ENCODE data around the gene CA11. TPM values are rescaled to one million over a fixed set of nuclear protein-coding genes. Genes with fewer than 3 reads are reported as not detected.
"Not testable (repeated sequence)": the region's sequence is repeated elsewhere in the genome, so short reads cannot be mapped to it uniquely, and the experiment has no call there.

The CA11 gene
- total RNA-seq, result 10 to 100 TPM; 18.4 to 62.1 (median 32.0) TPM

DNA sequence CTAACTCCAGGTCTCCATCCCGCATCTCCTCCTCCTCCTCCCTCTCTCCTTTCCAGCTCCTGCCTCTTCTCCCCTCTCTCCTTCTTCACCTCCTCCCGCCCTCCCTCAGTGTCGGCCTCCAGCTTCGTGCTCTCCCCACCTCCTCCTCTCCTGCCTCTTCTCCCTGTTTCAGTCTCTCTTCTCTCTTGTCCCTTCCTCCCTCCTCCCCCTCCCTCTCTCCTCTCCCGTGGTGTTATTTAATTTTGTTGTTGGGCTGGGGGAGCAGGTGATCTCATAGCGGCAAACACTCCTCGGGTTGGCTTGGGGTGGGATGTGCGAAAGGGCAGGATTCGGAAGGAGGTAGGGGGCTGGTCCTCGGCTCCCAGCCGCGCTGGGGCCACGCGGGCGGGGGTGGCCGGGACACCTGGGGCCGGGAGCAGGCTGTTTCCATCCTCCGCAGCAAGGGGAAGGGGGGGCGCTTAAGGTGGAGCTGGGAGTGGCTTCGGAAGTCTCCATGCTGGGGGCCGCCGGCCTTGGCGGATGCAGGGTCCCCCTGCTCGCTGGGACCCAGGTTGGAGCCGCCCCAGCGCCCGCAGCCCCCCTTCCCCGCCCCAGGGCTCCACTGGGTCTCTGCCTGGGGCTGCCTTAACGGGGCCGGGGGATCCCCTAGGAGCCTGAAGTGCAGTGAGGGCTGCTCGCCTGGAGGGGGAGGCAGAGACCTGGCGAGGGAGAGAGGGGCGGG, at the start of gene CA11:
TSS of gene CA11 (minus strand) at position 187 of the 721 bp plus-strand sequence. CDS start 555 bp downstream, outside the sequence.
- peak within 1 kb of the TSS; percentile 81 to 85 for H3K27ac ChIP-seq
- H3K4me3 ChIP-seq, result peak within 1 kb of the TSS; percentile 42 to 54 (median 50)
- WGBS, 10 experiments, result 0 to 17% (median 0%) methylated on average over 1 to 2 of the region's 33 CpGs; no CpG with 5 or more reads in 5 of the 10 experiments
- in situ Hi-C loops (cut with MboI; ENCODE audit: low pct_unique_long_range_greater_than_20kb in 2 of 9, low sequenced_read_pairs in 9 of 9, unreplicated experiment in 9 of 9), result loop anchor here in 1 of 9 experiments (25.0 kb wide), 1 partner anchor 316 kb away; the partner anchor contains the start of genes BAX and FTL
- peaks cover 4 to 5% of the 10 kb centered on the region in 2 donors for H3K4me1 ChIP-seq (replicated peaks in 1 of 2)
- peak; percentile 80 to 85 (median 85) for ATAC-seq (replicated peaks in 6 of 8)

DNA sequence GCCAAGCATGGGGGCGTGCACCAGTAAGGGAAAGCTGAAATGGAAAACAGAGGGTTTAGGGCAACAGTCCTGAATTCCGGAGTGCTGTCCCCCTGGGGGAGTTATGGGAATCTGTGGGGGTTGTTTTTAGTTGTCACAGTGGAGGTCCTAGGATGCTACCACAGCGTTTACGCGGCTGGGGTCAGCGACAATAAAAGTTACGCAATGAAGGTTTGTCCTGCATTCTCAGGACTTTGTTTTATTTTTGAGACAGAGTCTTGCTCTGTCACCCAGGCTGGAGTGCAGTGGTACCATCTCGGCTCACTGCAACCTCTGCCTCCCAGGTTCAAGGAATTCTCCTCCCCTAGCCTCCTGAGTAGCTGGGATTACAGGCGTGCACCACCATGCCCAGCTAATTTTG, 47.6 kb upstream of the CA11 start:
- H3K4me1 ChIP-seq (replicated peaks in 1 of 2); in situ Hi-C loops (cut with MboI; ENCODE audit: low pct_unique_long_range_greater_than_20kb in 2 of 9, low sequenced_read_pairs in 9 of 9, unreplicated experiment in 9 of 9); H3K27ac ChIP-seq; ATAC-seq (replicated peaks in 6 of 8); H3K4me3 ChIP-seq: not testable (repeated sequence)
- WGBS, 10 experiments, result 60 to 100% (median 86%) methylated on average over 1 to 8 of the region's 9 CpGs; no CpG with 5 or more reads in 1 of the 10 experiments

DNA sequence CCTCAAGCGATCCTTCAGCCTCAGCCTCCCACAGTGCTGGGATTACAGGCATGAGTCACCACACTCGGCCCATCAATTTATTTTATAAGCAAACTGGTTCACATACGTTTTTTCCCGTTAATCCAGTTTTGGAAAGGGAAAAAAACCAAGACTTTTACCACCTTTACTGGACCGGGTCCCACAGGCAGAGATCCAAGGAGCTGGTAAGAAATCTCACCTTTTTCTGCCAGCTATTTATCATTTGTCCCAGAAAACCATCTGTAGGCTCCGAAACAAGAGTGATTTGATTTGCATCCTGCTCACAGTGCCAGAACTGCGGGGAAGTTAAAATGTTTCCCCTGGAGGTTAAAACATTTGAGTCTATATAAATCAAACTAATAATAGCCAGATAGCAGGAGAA, 43.5 kb upstream of the CA11 start:
- no peak overlapping the region for H3K4me3 ChIP-seq
- ATAC-seq (replicated peaks in 6 of 8), result no peak
- in situ Hi-C loops (cut with MboI; ENCODE audit: low pct_unique_long_range_greater_than_20kb in 2 of 9, low sequenced_read_pairs in 9 of 9, unreplicated experiment in 9 of 9), result no loop called here
- H3K27ac ChIP-seq, result no peak overlapping the region
- 52 to 92% (median 75%) methylated on average over 2 to 7 of the region's 7 CpGs for WGBS, 10 experiments
- H3K4me1 ChIP-seq (replicated peaks in 1 of 2), result peaks cover 0 to 2% of the 10 kb centered on the region in 2 donors

DNA sequence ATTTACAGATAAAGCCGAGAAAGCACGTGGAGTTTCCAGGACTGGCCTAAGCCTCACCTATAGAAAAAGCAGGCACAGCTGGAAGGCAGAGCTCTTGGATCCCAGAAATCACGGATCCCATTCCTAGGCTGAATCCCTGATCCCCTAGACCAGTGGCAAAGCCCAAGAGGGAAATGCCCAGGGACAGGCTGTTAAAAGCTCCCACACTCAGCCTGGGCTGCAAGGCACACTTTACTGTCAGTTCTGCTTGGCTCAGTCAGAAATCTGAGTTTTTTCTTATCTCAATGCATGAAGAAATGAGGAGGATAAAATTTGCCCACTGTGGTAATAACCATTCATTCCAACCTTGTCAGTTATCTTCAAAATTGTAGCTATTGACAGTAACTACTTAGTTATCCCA, 41.8 kb upstream of the CA11 start:
- WGBS, 10 experiments, result 80 to 100% (median 88%) methylated on average over 1 to 3 of the region's 3 CpGs; no CpG with 5 or more reads in 6 of the 10 experiments
- in situ Hi-C loops (cut with MboI; ENCODE audit: low pct_unique_long_range_greater_than_20kb in 2 of 9, low sequenced_read_pairs in 9 of 9, unreplicated experiment in 9 of 9), result no loop called here
- no peak for ATAC-seq (replicated peaks in 6 of 8)
- Histone ChIP-seq H3K4me3 (no peak overlapping the region), H3K4me1 (replicated peaks in 1 of 2) (peaks cover 0 to 5% of the 10 kb centered on the region in 2 donors), H3K27ac (no peak overlapping the region)

DNA sequence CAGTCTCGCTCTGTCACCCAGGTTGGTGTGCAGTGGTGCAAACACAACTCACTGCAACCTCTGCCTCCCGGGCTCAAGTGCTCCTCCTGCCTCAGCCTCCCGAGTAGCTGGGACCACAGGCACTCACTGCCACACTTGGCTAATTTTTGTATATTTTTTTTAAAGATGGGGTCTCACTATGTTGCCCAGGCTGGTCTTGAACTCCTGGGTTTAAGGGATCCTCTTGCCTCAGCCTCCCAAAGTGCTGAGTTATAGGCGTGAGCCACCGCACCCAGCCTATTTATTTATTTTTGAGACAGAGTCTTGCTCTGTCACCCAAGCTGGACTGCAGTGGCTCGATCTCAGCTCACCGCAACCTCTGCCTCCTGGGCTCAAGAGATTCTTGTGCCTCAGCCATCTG, 40.6 kb upstream of the CA11 start:
- in situ Hi-C loops (cut with MboI; ENCODE audit: low pct_unique_long_range_greater_than_20kb in 2 of 9, low sequenced_read_pairs in 9 of 9, unreplicated experiment in 9 of 9); H3K27ac ChIP-seq; H3K4me1 ChIP-seq (replicated peaks in 1 of 2); ATAC-seq (replicated peaks in 6 of 8); H3K4me3 ChIP-seq: not testable (repeated sequence)
- WGBS, 10 experiments, result 44 to 90% (median 80%) methylated on average over 1 to 7 of the region's 7 CpGs; no CpG with 5 or more reads in 4 of the 10 experiments

DNA sequence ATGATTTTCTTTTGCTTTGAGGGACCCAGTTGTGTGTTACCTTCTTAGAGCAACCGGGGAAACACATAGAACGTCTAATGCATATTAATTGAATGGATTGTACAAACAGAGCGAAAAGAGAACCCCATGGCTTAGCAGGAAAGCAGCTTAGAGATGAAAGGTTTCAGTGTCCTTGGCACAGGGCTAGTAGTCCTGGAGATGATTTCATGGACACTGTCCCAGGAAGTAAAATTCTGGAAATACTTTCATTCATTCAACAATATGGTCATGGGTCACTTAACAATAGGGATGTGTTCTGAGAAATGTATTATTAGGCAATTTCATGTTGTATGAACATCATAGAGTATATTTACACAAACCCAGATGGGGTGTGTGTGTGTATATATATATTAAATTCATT, 40.1 kb upstream of the CA11 start:
- 45 to 100% (median 81%) methylated on average over 2 to 3 of the region's 3 CpGs; no CpG with 5 or more reads in 1 of the 10 experiments for WGBS, 10 experiments
- in situ Hi-C loops (cut with MboI; ENCODE audit: low pct_unique_long_range_greater_than_20kb in 2 of 9, low sequenced_read_pairs in 9 of 9, unreplicated experiment in 9 of 9), result no loop called here
- ATAC-seq (replicated peaks in 6 of 8), result peak in 2 of 8 experiments; percentile 30 to 65
- H3K27ac ChIP-seq, result no peak overlapping the region
- H3K4me3 ChIP-seq, result no peak overlapping the region
- H3K4me1 ChIP-seq (replicated peaks in 1 of 2), result peaks cover 0 to 5% of the 10 kb centered on the region in 2 donors

DNA sequence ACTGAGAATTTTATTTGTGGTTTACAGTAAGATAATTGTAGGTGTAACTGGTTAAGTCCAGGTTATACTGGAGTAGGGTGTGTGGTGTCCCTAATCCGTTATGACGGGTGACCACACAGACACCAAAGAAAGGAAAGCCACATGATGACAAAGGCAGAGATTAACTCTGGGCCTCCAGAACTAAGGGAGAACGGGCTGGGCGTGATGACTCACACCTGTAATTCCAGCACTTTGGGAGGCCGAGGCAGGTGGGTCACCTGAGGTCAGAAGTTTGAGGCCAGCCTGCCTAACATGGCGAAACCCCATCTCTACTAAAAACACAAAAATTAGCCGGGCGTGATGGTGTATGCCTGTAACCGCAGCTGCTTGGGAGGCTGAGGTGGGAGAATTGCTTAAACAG, 39.6 kb upstream of the CA11 start:
- in situ Hi-C loops (cut with MboI; ENCODE audit: low pct_unique_long_range_greater_than_20kb in 2 of 9, low sequenced_read_pairs in 9 of 9, unreplicated experiment in 9 of 9), result no loop called here
- peak in 1 of 8 experiments; percentile 4 for ATAC-seq (replicated peaks in 6 of 8)
- Histone ChIP-seq H3K4me3 (no peak overlapping the region), H3K27ac (no peak overlapping the region), H3K4me1 (replicated peaks in 1 of 2) (peaks cover 0 to 5% of the 10 kb centered on the region in 2 donors)
- WGBS, 10 experiments, result 69 to 100% (median 90%) methylated on average over 2 to 9 of the region's 9 CpGs; no CpG with 5 or more reads in 2 of the 10 experiments

DNA sequence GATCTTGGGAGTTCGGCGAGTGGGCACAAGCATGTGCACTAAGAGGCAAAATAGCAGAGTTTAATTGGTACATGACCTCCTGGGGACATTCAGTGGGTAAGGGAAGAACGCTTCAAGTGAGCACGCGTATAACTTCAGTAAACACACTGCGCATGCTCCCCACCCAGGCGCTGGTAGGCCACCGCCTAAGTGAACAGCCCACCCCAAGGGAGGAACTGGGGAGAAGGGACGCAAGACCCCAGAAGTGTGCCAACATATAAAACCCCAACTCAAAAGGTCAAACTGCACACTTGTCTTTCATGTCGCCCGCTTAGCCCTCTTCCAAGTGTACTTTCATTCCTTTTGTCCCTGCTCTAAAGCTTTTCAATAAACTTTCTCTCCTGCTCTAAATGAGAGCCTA, 37.4 kb upstream of the CA11 start:
- H3K4me1 ChIP-seq (replicated peaks in 1 of 2), result peaks cover 0 to 5% of the 10 kb centered on the region in 2 donors
- H3K27ac ChIP-seq, result no peak overlapping the region
- peak in 3 of 8 experiments; percentile 25 to 59 (median 29) for ATAC-seq (replicated peaks in 6 of 8)
- 20 to 94% (median 86%) methylated on average over 1 to 11 of the region's 11 CpGs; no CpG with 5 or more reads in 2 of the 10 experiments for WGBS, 10 experiments
- in situ Hi-C loops (cut with MboI; ENCODE audit: low pct_unique_long_range_greater_than_20kb in 2 of 9, low sequenced_read_pairs in 9 of 9, unreplicated experiment in 9 of 9), result no loop called here
- H3K4me3 ChIP-seq, result no peak overlapping the region

DNA sequence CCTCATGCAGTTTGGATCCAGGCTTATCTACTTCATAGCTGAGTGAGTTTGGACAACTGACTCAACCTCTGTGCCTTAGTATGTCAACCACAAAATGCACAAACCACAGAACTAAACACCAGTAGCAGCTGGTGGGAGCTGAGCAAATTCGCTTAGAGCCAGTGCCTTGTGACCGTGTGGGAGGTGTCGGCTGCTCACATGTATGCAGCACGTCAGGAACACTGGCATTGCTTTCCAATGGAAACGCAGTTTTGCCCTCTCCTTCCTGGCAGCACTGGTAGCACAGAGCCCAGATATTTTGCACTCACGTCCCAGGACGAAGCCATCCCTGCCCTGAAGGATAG, 35.1 kb upstream of the CA11 start:
- 7 to 82% (median 59%) methylated on average over 3 to 6 of the region's 7 CpGs; no CpG with 5 or more reads in 7 of the 10 experiments for WGBS, 10 experiments
- in situ Hi-C loops (cut with MboI; ENCODE audit: low pct_unique_long_range_greater_than_20kb in 2 of 9, low sequenced_read_pairs in 9 of 9, unreplicated experiment in 9 of 9), result no loop called here
- Histone ChIP-seq H3K4me1 (replicated peaks in 1 of 2) (peaks cover 0 to 5% of the 10 kb centered on the region in 2 donors), H3K27ac (no peak overlapping the region), H3K4me3 (no peak overlapping the region)
- peak in 3 of 8 experiments; percentile 49 to 75 (median 65) for ATAC-seq (replicated peaks in 6 of 8)

DNA sequence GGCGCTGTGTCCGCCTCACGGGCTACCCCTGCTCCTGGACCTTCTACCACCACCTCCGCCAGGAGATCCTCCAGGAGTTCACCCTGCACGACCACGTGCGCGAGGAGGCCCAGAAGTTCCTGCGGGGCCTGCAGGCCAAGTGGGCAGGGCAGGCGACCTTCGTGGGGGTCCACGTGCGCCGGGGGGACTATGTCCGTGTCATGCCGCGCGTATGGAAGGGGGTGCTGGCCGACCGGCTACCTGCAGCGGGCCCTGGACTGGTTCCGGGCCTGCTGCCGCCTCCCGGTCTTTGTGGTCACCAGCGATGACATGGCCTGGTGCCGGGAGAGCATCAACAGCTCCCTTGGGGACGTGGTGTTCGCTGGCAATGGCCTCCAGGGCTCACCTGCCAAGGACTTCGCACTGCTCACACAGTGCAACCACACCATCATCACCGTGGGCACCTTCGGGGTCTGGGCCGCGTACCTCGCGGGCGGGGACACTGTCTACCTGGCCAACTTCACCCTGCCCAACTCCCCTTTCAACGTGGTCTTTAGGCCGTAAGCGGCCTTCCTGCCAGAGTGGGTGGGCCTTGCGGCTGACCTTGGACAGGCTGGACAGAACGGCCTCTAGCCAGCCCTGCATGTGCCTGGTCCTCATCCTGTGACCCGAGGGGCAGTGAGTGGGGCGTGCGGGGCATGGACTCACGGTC, 34.6 kb upstream of the CA11 start:
- 62 to 98% (median 80%) methylated on average over 1 to 9 of the region's 45 CpGs; no CpG with 5 or more reads in 7 of the 10 experiments for WGBS, 10 experiments
- Histone ChIP-seq H3K4me1 (replicated peaks in 1 of 2) (peaks cover 2 to 8% of the 10 kb centered on the region in 2 donors), H3K27ac (no peak overlapping the region), H3K4me3 (no peak overlapping the region)
- in situ Hi-C loops (cut with MboI; ENCODE audit: low pct_unique_long_range_greater_than_20kb in 2 of 9, low sequenced_read_pairs in 9 of 9, unreplicated experiment in 9 of 9), result no loop called here
- peak in 1 of 8 experiments; percentile 9 for ATAC-seq (replicated peaks in 6 of 8)

DNA sequence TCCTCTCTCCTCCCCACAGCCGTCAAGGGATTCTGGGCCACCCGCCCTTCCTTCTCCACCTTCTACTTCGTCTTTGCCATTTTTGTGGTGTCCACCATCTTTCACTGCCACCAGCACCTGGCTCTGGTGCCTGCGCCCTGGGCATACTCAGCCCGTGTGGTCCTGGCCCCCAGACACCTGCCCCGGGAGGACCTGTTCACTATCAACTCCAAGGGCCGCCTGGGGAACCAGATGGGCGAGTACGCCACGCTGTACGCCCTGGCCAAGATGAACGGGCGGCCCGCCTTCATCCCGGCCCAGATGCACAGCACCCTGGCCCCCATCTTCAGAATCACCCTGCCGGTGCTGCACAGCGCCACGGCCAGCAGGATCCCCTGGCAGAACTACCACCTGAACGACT, 34.0 kb upstream of the CA11 start:
- ATAC-seq (replicated peaks in 6 of 8); H3K27ac ChIP-seq; in situ Hi-C loops (cut with MboI; ENCODE audit: low pct_unique_long_range_greater_than_20kb in 2 of 9, low sequenced_read_pairs in 9 of 9, unreplicated experiment in 9 of 9); H3K4me3 ChIP-seq: not testable (repeated sequence)
- peaks cover 6 to 13% of the 10 kb centered on the region in 2 donors for H3K4me1 ChIP-seq (replicated peaks in 1 of 2)
- WGBS, 10 experiments, result 58 to 100% (median 90%) methylated on average over 1 to 4 of the region's 19 CpGs; no CpG with 5 or more reads in 6 of the 10 experiments

DNA sequence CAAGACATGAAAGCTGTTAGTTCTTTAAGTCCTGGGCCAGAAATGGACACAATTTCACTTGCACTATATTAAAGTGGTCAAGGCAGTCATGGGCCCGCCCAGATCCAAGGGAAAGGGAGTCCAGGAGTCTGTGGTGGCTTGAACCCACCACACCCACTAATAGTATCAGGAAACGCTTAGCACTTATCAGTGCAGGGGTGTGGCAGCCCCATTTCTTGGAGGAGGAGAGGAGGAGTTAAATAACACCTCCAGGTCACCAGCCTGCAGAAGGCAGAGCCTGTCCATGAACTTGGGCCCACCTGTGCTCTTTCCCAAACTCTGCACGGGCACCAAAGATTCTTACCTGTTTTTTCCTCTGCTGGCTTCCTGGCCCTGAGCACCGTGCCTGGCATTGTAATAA, 32.2 kb upstream of the CA11 start:
- WGBS, 10 experiments, result 68 to 86% (median 80%) methylated on average over 1 to 4 of the region's 4 CpGs; no CpG with 5 or more reads in 7 of the 10 experiments
- H3K27ac ChIP-seq, result no peak overlapping the region
- H3K4me3 ChIP-seq, result no peak overlapping the region
- in situ Hi-C loops (cut with MboI; ENCODE audit: low pct_unique_long_range_greater_than_20kb in 2 of 9, low sequenced_read_pairs in 9 of 9, unreplicated experiment in 9 of 9), result no loop called here
- peak in 2 of 8 experiments; percentile 54 to 59 for ATAC-seq (replicated peaks in 6 of 8)
- H3K4me1 ChIP-seq (replicated peaks in 1 of 2), result peaks cover 16 to 25% of the 10 kb centered on the region in 2 donors

DNA sequence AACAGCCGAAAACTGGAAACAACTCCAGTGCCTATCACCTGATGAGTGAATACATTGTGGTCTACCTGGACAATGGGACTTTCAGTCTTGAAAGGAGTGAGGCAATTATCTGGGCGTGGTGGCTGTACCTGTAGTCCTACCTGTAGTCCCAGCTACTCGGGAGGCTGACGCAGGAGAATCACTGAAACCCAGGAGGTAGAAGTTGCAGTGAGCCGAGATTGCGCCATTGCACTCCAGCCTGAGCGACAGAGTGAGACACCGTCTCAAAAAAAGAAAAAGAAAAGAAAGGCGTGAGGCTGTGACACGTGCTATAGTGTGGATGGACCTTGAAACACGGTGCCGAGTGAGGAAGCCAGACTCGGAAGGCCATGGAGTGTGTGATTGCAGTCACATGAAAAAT, 30.9 kb upstream of the CA11 start:
- peaks cover 21 to 27% of the 10 kb centered on the region in 2 donors for H3K4me1 ChIP-seq (replicated peaks in 1 of 2)
- no peak overlapping the region for H3K4me3 ChIP-seq
- in situ Hi-C loops (cut with MboI; ENCODE audit: low pct_unique_long_range_greater_than_20kb in 2 of 9, low sequenced_read_pairs in 9 of 9, unreplicated experiment in 9 of 9), result no loop called here
- WGBS, 10 experiments, result 48 to 95% (median 84%) methylated on average over 1 to 12 of the region's 13 CpGs; no CpG with 5 or more reads in 3 of the 10 experiments
- H3K27ac ChIP-seq, result no peak overlapping the region
- no peak for ATAC-seq (replicated peaks in 6 of 8)
